ENCODE results near the gene WDR90.

WDR90 gene

DNA sequence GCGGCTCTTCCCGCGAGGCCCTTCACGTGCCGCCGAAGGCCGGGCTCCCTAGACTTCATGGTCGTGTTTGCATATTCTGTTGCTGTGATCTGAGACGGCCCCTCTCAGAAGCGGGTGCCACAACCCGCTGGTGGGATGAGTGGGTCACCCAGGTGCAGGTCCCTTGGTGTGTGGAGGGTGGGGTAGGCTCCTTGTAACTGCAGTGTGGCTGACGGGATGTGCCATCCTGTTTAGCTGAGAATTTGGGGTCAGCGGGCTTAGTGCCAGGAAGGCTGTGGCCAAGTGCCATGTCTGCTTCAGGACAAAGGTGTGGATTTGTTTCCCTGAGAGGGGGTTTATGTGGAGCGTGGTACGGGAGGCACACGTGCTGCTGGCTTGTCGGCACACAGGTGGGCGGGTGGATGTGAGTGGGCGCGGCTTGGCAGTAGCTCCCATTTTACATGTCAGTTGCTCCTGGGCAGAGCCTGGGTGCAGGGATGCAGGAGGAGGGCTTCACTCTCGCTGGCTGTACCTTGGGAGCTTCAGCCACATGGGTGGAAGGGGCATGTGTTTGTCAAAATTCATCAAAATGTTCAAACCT lies 27.5 kb upstream of the WDR90 start:
- TF ChIP-seq, protein P1, sequence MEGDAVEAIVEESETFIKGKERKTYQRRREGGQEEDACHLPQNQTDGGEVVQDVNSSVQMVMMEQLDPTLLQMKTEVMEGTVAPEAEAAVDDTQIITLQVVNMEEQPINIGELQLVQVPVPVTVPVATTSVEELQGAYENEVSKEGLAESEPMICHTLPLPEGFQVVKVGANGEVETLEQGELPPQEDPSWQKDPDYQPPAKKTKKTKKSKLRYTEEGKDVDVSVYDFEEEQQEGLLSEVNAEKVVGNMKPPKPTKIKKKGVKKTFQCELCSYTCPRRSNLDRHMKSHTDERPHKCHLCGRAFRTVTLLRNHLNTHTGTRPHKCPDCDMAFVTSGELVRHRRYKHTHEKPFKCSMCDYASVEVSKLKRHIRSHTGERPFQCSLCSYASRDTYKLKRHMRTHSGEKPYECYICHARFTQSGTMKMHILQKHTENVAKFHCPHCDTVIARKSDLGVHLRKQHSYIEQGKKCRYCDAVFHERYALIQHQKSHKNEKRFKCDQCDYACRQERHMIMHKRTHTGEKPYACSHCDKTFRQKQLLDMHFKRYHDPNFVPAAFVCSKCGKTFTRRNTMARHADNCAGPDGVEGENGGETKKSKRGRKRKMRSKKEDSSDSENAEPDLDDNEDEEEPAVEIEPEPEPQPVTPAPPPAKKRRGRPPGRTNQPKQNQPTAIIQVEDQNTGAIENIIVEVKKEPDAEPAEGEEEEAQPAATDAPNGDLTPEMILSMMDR (IDR thresholded peaks at IDR 0.05; ENCODE audit: extremely low read depth, missing control alignments): no peak
- no peak for DNase-seq (ENCODE audit: low spot score)

DNA sequence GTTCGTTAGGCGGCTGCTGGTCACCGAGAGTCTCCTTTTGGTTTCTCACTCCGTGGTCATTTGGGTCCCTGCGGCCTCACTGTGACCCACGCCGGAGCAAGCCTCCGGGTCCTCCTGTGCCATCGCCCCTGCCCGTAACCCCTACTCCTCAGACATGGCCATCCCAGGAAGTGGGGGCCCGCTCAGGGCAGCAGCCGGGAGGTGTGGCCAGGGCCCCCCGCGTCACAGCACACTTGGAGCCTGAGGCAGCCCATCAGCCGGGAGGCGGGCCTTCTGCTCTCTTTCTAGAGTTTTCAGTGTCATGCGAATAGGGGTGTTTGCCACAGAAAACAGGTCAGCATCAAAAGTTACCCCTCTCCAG lies 26.3 kb upstream of the WDR90 start:
- no peak for DNase-seq (ENCODE audit: low spot score)
- TF ChIP-seq, protein P1 (IDR thresholded peaks at IDR 0.05; ENCODE audit: extremely low read depth, missing control alignments): no peak

DNA sequence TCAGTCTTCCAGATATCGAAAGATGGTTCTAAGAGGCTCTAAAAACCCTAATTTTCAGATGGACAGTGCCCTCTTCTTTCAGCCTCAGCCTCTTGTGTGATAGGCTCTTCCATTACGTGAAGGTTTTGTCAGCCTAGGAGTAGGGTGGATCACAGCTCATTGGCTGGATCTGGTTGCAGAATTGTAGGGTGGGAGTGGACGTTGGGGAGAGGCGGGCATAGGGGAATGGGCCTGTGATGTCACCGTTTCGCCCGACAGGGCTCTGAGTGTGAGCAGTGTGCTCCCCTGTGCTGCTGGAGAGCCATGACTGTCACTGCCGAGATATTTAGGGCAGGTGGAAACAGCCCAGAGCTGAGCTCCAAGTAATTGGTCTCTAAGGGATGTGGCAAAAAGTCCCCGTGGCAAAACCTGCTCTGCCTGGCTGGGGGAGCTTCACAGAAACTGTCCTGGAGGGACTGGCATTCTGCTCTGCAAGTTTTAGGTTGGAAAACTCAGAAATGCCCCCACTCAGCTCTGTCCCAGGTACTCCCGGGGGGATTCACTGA lies 24.6 kb upstream of the WDR90 start:
- no peak for DNase-seq (ENCODE audit: low spot score)
- TF ChIP-seq, protein P1 (IDR thresholded peaks at IDR 0.05; ENCODE audit: extremely low read depth, missing control alignments): no peak

DNA sequence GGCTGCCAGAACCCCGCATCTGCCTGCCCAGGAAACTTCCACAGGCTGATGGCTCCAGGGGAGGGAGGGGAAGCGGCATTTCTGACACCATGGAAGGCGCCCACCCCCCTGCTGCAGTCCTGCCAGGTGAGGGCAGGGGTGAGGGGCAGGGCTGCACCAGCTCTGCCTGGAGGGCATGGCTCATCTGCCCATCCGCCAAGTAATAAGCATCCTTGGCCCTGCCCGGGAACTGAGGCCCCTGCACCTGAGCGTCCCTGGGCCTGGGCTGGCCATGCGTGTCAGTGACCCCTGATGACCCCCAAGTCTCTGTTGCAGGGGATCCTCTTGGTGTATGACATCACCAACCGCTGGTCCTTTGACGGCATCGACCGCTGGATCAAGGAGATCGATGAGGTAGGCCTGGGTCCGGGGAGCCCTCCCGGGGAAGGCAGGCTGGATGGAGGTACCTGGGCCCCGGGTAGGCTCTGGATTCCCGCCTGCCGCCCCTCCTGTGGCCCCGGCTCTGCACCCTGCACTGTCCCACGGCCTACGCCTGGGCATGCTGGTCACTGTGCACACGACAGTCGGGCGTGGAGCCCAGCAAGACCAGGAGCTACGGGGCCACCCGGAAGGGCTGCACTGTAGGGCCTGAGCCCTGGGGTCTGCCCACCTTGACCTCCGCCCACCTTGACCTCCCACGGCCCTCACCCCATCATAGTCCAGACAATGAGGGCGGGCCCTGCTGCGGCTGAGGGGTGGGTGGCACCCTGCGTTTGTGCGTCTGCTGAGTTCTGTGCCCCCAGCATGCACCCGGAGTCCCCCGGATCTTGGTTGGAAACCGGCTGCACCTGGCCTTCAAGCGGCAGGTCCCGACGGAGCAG lies 23.8 kb upstream of the WDR90 start:
- no peak for DNase-seq (ENCODE audit: low spot score)
- TF ChIP-seq, protein P1 (IDR thresholded peaks at IDR 0.05; ENCODE audit: extremely low read depth, missing control alignments): no peak

DNA sequence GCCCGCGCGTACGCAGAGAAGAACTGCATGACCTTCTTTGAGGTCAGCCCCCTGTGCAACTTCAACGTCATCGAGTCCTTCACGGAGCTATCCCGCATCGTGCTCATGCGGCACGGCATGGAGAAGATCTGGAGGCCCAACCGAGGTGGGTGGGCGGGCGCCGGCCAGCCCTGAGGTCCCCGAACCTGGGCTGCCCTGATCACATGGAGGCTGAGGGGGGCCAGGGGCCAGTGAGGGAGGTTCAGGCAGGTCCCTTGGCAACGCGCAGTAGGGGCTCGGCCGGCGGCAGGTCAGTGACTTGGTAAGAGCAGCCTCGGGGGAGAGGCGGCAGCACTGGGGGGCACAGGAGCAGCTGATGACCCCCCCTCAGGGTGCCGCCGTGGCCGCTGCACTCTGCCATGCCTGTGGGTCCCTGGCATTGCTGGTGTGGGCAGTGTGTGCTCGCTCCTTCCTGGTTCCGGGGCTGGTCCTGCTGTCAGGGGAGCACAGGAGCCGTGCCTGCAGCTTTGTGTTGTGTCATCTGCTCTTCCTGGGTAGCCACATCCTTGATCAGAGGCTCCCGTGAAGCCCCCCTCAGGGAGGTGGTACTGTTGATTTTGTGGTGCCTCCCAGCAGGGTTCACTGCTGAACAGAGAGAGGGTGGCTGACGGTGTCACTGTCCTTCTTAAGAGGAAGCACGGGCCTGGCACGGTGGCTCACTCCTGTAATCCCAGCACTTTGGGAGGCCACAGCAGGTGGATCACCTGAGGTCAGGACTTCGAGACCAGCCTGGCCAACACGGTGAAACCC lies 23.0 kb upstream of the WDR90 start:
- no peak for DNase-seq (ENCODE audit: low spot score)
- TF ChIP-seq, protein P1 (IDR thresholded peaks at IDR 0.05; ENCODE audit: extremely low read depth, missing control alignments): no peak

DNA sequence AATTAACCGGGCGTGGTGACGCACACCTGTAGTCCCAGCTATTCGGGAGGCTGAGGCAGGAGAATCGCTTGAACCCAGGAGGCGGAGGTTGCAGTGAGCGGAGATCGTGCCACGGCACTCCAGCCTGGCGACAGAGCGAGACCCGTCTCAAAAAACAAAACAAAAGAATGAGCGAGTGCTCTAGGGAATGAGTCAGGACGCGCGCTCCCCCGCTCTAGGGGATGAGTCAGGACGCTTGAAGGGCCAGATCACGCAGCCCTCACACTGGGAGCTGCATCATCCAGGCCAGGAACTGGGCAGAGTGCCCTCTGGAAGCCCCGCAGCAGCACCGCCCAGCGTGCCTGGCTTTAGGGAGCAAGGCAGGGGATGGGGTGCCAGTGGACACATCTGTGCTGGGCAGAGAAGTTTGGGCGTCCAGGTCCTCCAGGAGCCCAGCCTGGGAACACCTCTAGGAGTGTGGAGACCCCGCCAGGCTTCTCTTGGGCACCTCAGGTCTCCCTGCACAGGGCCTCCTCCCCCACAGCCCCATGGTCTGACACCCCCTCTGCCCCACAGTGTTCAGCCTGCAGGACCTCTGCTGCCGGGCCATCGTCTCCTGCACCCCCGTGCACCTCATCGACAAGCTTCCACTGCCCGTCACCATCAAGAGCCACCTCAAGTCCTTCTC lies 22.2 kb upstream of the WDR90 start:
- TF ChIP-seq, protein P1 (IDR thresholded peaks at IDR 0.05; ENCODE audit: extremely low read depth, missing control alignments): no peak
- no peak for DNase-seq (ENCODE audit: low spot score)
